HG02973 (cell line): ENCODE data around the gene ACAA1.
A peak's percentile ranks its signal among the peaks of the same experiment; 100 is the strongest.

Experiments
- ATAC-seq: cut with Tn5 transposase; IDR thresholded peaks from one replicate; pipeline ENCODE4 v1.9.1; 2021; ENCODE audit warnings: moderate library complexity; ENCODE audit not compliant: unreplicated experiment

The ACAA1 gene

DNA sequence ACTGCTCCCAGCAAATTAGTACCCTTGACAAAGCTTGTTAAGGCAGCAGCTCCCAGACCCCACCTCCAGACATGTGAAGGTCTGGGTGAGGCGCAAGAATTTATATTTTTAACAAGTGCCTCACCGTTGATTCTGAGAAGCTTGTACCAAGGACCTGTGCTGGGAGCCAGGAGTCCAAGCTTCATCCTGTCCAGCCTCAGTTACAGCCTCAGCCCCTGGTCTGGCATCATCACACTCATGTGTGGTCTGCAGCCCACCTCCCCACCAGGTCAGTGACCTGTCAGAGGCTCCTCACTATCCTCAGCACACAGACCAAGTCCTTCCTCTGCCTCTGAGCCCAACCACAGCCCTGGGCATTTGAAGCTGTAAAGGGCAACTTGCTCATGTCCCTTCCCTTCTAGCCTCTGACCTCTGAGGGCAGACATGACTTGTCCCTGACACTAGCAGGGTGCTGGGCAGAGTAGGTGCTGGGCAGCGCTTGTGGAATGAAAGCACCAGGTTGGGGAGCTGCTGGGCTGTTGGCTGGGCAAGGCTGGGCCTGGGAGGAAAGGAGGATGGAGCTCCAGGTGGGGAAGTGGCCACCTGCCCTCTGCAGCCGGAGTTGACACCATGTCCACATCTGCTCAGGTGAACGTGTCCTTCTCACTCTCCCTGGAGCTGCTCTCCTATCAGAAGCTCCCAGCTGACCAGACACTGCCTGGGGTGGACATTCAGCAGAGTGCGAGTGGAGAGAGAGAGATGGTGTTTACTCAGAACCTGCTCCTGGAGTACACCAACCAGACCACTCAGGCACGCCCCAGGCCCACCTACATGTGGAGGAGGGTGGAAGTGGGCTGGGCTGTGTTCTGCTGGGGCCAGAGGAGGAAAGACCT, 16.9 kb downstream of the ACAA1 start:
- no peak for ATAC-seq

DNA sequence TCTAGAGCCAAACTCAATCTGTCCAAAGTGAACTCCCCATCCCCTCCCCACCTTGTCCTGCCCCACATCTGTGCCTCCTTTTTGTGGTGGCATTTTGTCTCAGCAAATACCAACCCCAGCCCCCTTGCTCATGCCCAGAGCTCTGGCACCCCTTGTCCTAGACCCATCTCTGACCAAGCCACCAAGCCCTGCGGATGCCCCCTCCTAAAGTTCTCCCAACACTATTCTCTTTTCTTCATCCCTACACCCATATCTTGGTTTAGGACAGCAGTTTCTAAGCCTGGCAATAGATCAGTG, 17.7 kb downstream of the ACAA1 start:
- ATAC-seq, result no peak

DNA sequence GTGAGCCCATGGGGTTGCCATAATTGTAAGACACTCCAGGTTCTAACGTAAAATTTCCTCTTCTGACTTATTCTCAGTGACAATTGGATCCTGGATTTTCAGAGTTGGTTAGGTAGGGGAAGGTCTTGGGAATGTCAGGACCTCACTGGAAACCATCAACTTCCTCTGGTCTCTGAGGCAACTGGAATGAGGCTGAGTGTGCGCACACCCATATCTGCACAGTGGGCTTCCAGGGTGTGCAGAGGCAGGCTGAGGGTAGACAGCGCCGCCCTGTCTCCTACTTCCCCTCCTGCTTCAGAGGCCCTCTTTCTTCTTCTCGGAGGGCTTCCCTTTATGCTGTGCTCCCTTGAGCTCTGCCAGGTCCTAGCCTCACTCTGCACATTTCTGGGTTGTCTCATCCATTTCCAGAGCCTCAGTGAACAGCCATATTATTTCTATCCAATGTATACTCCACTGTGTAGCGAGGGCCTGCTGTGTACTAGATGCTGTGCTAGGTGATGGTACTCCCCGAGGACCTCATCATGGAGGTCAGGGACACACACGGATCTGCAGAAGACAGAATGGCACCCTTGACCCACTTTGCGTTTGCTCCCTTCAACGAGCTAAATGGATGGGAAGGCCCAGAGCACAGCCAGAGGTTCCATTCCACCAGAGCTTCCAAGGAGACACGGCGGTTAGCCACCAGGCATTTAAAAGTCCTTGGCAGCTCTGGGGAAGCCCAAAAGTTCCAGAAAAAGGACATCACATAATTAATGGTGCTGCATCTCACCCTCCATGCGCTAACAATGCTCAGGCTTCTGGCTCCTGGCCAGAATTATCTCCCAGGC, 18.3 kb downstream of the ACAA1 start:
- peak; percentile 5 for ATAC-seq

DNA sequence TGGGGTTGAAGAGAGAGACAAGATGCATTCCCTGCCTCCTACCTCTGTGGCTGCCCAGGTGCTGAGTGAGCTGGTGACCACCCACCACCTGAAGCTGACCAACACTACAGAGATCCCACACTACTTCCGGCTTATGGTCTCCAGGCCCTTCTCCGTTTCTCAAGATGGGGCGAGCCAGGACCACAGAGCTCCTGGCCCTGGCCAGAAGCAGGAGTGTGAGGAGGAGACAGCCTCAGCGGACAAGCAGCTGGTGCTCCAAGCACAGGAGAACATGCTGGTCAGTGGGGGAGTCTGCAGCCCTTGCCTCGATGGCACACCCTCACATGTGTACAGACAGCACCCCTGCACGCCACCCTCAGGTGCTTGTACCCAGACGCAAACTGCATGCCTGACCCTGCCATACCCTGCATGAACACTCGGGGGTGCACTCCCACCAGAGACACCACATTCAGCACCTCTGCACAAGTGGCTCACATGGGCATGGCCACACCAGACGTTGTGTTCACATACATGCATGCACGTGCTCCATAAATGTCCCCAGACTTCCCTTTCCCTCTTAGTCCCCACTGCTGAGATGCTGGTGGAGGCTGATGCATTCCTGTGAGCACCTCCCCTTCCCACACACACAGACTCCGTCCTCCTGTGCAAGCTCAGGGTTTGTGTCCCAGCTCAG, 19.0 kb downstream of the ACAA1 start:
- ATAC-seq, result peak; percentile 80

DNA sequence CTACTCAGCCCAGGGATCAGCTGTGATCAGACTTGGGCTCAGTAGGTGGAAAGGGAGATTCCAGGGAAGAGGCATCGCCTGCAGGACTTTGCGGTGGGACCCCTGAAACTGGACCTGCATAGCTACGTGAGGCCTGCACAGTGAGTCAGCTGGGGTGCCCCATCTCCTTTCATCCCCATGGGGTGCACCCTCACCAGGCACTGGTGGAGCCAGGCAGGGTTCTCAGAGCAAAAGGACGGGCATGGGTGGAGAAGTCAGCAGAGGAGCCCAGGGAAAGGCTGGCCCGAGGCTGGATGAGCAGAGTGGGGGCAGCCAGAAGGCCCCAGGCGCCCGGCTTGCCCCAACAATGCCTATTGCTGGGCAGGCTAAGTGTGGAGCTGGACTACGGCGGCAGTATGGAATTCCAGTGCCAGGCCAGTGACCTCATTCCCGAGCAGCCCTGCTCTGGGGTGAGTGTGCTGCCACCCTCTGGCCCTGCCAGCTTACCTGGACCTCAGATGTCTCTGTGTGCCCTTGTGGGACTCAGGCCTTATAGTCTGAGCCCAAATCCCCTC, 19.7 kb downstream of the ACAA1 start:
- ATAC-seq, result no peak

DNA sequence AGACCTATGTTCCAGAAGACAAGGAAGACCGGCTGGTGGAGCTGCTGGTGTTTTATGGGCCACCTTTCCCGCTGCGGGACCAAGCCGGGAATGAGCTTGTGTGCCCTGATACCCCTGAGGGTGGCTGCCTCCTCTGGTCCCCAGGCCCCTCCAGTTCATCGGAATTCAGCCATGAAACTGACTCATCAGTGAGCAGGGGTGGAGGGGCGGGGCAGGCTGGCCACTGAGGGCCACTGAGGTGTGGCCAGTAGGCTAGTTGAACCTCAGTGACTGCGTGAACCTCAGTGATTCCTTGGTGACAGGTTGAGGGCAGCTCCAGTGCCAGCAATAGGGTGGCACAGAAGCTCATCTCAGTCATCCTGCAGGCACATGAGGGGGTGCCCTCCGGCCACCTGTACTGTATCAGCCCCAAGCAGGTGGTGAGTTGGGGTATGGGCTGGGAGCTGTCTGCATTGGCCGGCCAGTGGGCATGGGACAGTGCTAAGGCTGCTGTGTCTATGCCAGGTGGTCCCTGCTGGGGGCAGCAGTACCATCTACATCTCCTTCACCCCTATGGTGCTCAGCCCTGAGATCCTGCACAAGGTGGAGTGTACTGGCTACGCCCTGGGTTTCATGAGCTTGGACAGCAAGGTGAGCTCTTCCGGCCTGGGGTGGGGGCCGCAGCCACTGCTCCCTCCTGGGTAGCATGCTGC, 20.3 kb downstream of the ACAA1 start:
- no peak for ATAC-seq

DNA sequence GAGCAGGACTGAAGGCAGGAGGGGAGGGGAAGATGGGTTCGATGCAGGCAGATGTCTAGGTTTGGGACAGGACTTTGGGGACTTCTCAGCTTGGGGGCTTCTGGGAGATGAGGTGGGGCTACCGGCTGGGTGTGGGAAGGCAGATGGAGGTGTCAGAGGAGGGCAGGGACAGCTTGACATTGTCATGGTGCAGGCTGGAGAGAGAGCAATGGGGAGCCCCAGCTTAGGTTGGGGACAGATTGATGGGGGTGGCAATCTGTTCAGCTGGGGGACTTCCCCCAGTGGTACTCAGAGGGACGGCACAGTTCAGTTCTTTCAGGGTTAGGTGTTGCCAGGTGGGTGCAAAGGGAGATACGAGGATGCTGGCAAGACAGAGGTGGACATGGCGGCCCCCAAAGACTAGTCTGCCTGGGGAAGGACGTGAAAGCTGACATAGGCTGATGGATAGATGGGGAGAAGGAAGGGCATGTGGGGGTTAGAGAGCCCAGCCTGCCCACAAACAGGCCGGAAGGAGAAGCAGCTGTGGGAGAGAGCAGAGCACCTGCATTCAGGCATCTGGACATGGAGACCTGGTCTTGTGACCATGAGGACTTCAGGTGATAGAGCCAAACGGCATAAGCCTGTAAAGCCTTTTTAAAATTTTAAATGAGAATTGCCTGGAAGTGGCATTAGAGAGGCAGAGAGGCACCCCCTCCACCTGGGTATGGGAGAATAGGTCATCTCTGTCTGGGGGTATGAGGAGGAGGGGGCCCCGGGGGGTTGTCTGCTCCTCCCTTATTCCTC, 21.1 kb downstream of the ACAA1 start:
- no peak for ATAC-seq

DNA sequence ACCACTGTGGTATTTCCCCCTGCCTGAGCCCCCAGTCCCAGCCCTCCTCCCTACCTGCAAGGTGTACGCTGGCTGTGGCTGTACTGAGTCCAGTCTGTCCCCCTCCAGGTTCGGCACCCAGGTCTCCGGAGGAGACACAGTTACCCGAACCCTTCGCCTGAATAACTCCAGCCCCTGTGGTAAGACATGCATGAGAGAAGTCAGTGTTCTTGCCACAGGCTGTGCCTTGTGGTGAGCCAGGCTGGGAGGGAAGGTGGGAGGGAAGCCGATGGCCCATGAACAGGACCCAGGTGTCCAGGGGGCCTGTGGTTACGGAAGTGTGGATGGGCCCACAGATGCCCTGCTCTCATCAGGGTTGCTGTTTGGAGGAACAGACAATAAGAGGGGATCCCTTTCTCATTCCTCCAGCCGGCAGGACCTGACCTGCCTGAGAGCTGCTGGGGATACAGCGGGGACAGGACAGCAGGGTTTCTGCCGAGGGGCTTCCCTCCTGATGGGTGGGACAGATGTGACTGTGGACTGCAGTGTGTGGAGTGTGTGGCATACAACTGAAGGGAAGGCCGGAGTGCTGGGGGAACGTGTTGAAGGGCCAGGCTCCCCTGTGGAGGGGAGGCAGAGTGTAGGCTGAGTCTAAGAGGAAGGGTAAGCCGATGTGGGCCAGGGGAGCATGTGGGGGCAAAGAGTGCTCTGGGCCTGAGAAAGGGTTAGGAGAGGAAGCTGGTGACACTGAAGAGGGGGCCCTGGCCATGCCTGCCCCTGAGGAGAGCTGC, 21.9 kb downstream of the ACAA1 start:
- no peak for ATAC-seq

DNA sequence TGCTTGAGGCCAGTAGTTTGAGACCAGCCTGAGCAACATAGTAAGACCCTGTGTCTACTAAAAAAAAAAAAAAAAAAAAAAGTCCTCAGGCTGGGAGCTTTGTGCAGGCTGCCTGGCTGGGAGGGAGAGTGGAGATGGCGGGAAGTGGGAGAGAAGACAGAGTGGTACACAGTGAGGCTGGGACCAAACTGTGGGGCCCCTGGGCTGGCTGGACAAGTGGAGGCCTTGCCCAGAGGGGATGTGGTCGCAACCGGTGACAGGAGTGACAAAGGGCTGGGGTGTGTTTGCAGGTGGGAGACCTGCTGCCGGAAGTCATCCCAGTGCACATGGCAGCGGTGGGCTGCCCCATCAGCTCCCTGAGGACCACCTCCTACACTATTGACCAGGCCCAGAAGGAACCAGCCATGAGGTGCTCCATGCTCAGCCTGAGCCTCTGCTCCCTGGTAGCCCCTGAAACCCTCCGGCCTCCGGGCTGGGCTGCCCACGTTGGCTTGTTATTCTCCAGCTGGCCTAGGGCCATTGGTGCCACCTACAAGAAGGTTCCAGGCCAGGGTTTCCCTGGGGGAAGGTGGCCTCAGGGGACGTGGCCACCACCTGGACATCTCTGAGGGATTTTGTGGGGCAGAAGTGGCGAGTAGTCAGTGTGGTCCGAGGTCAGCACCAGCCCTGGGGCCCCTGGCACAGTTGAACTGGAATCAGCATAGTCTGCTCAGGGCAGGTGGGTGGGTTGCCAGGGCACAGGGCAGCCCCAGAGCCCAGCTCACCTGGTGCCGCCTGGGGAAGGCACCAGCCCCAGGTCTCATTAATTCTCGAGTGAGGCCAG, 22.7 kb downstream of the ACAA1 start:
- ATAC-seq, result no peak

DNA sequence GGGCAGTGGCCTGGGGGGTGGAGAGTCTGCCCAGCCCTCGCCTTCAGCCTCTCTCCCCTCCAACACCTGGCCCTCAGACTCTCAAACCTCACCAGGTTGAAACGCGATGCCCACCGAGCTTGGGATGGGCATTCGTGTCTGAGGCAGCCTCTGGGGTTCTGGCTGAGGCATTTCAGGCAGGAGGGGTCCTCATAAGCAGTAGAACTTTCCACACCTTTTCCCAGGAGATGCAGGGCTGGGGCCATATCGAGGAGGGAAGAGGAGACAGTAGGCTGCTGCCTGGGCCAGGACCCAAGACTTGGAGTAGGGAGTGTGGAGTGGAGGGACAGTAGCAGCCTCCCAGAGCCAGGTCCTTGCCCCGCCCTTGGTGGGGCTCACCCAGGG, 24.6 kb downstream of the ACAA1 start:
- no peak for ATAC-seq

DNA sequence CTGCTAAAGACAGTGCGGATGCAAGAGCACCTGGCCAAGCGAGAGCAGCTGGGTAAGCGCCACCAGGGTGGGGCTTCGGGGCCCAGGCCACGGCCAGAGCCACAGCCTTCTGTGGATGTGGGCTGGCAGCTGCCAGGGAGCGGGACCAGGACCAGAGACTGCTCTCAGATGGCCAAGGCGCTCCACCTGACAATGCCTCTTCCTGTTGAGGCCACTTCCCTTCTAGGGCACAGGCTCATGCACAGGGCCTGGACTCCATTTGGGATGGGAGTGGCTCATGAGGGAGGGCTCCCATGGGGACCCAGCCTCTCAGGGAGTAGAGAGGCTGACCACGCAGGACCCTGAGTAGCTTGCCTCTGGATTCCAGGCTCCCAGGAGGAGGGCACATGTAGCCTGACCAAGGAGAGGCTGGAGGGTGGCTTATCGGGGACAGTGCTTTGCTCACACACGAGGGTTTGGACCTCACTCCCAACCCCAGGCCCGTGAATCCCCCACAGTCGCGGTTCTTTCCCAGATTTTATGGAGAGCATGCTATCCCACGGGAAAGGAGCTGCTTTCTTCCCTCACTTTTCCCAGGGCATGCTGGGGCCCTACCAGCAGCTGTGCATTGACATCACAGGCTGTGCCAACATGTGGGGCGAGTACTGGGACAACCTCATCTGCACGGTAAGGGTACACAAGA, 25.1 kb downstream of the ACAA1 start:
- no peak for ATAC-seq

DNA sequence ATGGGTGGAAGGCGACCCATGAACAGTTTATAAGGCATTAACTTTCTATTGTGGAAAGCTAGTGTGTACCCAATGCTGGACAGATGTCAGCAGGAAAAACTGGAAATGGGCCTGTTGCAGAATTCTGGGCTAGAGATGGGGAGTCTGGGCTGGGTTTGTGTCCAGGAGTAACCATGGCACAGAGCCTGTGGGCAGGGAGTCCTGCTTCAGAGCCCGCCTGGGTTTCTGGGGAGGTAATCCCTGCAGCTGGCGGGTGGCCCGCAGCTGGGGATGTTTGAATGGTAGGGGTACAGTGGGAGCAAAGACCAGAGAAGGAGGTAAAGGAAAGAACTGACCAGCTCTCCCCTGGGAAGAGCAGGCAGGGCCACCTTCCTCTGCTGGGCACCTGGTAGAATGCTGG, 25.7 kb downstream of the ACAA1 start:
- no peak for ATAC-seq

DNA sequence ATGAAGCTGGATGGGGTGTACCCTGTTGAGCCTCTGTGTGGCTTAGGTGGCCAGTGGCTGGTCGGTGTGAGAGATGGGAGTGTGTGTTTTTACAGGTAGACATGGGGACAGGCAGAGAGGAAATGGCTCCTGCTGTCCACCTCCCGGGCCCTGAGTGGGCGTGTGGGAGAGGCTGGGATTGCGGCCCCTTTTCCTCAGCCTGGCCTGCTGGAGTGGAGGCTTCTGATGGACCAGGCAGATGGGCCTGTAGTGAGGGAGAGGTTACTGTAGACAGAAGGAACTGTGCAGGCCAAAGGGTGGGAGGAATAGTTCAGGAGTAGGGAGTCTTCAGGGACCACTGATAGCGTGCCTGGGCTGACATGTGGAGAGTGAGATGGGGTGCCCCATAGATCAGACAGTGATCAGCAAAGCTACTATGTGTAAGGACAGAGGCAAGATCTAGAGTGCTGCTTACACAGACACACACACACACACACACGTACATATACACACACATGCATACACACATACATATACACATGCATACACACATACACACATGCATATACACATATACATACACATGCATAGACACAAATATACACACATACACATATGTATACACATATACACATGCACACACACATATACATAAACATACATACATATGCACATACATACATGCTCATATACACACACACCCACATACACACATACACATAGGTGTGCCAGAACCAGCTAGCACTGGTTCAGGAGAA, 26.4 kb downstream of the ACAA1 start:
- no peak for ATAC-seq

DNA sequence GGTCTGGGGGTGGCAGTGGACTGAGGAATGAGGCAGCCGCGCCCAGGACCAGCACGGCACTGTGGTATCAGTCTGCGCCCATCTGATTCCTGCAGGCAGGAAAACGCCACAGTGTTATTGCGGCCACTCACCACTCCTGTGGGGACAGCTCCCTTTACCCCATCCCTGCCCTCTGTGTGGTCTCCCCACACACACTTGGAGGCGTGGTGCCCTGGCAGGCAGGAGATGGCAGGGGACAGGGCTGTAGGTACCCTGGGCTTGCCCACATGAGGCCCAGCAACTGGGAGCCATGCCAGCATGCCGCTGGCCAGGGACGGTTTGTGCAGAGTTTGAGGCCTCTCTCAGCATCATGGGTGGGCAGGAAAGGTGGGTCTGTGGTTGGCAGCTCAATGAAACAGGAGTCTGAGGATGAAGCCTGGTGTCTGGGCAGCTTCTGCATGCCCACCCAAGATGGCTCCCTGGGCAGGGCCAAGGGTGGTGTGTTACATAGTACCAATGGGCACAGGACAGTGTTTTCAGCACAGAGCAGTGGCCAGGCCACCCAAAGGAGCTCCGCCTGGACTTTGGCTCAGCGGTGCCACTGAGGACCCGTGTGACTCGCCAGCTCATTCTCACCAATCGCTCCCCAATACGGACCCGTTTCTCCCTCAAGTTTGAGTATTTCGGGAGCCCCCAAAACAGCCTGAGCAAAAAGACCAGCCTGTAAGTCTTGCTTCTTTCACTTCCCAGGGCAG, 27.2 kb downstream of the ACAA1 start:
- no peak for ATAC-seq

DNA sequence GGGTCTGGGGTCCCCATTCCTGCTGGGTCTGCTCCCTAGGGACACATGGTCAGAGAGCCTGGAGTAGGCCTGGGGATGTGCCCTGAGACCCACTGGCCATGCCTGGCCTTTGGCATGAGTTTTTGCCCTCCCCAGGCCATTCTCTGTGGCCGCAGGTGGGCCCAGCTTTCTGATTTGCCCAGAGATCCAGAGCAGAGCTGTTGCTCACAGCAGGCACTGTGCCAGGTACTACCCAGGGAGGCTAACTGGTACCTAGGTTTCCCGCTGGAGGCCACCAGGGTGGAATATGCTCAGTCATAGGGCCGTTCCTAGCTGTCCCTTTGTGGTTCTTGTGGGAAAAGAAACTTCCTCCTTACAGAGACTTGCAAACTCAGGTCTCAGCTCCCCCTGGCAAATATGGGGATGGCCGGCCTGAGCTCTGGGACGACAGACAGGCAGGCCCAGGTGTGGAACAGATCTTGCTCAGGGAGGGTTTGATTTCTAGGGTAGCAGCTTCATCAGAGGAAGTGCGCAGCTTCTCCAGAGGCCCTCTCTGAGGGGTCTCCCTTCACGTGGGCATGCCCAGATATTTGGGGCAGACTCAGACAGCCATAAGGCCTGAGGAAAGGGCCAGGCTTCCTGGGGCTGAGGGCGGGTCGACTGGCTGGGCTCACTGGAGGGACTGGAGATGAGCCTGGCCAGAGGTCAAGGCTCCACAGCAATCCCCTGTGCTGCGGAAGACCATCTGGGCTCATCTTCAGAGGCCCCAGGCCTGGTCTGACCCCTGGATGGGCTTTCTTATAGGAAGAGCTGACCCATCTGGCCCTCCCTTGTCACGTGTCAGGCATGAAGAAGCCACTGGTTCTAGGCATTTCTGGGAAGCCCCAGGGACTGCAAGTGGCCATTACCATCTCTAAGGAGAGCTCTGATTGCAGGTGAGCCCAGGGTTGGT, 28.0 kb downstream of the ACAA1 start:
- ATAC-seq, result no peak
